NCI-H1417 (cell line): ENCODE data around the gene SLAMF1.

Experiments used
- DNase-seq, 3 experiments: peaks; one replicate each; lab custom pipeline; 2025; lab: John Stamatoyannopoulos, UW

The SLAMF1 gene

DNA sequence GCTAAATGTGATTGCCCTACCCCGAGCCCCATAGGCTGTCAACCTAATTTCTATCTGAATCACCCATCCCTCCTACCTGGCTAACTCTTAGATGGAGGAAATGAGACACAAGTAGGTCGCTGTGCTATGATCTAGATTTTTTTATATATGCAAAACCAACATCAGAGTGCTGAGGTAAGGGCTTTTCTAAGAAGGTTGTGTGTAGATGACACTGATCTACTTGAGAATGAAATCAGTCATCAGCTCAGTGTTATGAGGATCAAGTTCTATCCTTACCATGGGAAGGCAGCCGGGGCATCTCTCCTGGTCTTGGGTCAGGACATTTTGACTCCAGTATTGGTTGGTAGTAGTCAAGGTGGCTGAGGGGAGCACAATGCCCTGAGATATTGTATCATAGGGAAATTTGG is 23.6 kb downstream of the SLAMF1 start:
- no peak for DNase-seq

DNA sequence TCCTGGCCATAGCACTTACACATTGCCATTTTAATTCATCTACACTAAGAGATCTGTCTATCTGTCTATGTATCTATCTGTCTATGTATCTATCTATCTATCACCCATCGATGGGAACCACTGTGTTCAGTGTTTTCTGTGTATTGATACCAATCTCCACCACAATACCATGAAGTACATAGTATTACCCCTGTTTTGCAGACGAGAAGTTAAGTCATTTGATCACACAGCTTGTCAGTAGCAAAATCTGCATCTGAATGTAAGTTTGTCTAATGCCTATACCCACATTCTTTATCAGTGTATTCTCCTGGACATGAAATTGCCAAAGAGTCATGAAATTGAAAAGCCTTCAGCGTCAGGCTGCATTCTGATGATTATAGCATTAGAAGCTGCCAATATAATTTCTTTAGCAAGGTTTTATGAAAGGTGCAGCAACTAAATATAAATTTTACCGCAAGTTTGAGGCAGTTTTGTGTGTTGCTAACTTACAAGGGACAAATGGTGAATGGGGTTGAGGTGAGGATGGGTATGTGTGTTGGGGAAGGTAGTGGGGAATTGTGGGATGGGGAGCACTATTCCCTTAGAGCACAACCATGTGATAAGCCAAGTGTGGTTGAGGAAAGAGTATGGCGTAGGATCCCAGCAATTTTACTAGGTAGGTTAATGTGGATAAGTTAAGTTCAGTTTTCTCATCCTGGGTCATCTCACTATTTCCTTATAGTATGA is 24.2 kb downstream of the SLAMF1 start:
- no peak for DNase-seq

DNA sequence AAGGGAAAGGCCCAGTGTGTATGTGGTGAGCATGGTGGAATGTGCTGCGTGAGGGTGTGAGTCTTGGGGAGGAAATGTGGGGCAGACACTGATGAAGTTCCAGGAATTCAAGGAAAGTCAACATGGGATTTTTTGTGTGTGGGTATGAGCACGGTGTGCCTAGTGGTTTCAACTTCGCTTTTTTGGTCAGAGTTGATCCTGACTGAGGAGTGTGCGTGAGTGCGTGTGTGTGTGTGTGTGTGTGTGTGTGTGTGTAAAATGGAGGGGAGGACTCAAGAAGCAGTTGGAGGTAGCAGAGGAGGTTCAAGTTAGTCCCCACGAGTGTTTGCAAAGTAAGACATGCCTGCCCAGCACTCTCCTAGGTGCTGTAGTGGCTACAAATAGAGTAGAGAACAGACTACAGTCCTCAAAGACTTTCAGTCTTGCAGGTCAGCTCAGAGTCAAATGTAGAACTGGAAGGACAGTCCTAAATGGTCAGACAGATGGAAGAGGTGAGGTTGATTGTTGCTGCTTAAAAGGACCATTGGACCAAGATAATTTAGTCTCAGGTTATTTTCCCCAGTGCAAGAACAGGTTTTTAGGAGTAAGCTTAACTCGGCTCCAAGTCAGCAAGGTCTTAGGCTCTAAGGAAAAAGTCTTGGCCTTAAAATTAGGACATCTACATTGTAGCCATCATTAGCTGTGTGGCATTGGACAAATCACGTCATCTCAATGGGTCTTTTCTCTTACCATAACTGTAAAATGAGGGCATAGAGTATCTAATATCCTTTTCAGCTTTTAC is 25.0 kb downstream of the SLAMF1 start:
- no peak for DNase-seq

DNA sequence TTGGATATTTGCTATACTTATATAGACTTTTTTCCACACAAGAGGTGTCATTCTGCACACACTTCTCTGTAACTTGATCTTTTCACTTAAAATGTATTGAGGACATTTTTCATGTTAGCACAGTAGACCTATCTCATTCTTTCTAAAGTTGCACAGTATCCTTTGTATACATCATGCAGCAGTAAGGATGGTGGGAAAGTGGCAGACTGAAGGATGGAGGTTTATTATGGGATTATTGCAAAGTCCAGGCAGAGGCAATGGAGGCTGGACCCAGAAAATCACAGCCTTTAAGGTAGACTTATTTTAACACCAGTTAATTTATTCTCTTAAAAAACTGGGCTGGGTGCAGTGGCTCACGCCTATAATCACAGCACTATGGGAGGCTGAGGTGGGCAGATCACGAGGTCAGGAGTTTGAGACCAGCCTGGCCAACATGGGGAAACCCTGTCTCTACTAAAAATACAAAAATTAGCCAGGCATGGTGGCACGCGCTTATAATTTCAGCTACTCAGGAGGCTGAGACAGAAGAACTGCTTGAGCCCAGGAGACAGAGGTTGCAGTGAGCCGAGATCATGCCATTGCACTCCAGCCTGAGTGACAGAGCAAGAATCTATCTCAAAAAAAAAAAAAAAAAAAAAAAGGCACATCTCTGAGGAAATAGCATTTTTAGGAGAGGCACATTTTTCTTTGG is 25.8 kb downstream of the SLAMF1 start:
- DNase-seq, result no peak

DNA sequence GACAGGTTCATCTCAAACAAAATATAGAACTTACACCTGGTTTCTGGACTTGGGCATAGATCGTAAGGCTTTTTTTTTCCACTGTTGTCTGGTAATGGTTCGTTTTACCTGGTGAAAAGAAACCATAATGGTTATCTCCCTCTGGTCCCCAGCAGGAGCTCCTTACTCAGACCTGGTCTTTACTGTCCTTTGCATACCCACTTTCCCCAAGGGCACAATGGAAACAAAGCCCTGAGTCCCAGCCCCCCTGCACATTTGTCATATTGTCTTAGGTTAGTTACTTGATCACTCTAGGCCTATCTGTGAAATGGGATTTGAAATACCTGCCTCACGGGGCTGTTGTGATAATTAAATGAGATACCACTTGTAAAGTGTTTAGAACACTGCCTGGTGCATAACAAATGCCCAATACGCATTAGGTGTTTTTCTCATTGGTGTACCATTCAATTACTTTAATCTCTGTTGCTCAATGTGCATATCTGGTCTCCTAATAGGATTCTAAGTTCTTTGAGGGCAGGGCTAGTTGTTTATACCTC is 27.0 kb downstream of the SLAMF1 start:
- DNase-seq, result no peak

DNA sequence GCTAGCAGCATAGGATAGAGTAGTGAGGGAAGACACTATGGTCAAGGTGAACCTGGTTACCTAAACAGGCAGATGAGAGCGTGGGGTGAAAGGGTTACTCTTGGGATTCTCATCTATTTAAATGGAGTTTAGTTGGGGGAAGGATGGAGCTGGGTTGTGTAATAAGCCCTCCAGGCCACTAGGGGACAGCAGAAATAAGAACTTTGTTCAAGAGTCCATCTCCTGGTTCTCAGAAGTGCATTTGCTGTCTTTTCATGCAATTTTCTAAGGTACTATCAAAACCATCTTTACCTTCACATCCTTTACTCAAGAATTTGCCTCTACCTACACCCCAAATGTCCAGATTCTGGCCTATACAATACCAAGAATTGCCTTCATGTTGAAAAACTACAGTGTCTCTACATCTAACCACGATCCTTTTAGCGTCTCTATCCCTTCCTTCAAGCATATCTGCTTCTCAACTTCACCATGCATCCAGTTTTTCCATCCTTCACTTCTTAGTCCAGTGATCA is 28.0 kb downstream of the SLAMF1 start:
- DNase-seq, result peak in 1 of 3 experiments; percentile 7

DNA sequence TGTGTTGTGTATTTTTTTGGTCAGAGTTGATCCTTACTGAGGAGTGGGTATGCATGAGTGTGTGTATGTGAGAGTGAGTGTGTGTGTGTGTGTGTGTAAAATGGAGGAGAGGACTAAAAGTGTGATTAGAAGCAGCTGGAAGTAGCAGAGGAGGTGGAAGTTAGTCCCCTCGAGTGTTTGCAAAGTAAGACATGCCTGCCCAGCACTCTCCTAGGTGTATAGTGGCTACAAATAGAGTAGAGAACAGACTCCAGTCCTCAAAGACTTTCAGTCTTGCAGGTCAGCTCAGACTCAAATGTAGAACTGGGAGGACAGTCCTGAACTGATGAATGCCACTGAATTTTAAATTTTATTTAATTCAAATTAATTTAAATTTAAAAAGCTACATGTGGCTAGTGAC is 28.5 kb downstream of the SLAMF1 start:
- no peak for DNase-seq

DNA sequence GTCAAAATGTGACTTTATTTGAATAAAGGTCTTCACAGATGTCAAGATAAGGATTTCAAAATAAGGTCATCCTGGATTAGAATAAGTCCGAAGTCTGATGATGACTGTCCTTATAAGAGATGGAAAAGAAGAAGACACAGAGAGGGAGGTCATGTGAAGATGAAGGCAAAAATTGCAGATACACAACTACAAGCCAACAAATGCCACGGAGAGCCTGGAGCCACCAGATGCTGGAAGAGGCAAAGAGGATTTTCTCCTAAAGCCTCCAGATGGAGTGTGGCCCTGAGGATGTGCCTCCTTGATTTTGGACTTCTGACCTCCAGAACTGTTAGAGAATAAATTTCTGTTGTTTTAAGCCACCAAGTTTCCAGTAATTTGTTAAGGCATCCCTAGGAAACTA is 31.2 kb downstream of the SLAMF1 start:
- DNase-seq, result no peak

DNA sequence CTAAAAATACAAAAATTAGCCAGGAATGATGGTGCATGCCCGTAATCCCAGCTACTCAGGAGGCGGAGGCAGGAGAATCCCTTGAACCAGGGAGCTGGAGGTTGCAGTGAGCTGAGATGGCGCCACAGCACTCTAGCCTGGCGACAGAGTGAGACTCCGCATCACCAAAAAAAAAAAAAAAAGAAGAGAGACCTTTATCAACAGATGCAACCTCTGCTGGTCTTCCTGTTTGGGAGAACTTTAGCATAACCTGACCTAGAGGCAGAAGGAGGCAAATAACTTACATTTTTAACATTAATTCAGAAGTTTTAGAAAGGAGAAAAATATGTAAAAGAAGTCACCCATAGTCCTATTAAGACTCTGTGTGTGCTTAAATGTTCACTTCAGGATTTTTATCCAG is 32.4 kb downstream of the SLAMF1 start:
- DNase-seq, result no peak

DNA sequence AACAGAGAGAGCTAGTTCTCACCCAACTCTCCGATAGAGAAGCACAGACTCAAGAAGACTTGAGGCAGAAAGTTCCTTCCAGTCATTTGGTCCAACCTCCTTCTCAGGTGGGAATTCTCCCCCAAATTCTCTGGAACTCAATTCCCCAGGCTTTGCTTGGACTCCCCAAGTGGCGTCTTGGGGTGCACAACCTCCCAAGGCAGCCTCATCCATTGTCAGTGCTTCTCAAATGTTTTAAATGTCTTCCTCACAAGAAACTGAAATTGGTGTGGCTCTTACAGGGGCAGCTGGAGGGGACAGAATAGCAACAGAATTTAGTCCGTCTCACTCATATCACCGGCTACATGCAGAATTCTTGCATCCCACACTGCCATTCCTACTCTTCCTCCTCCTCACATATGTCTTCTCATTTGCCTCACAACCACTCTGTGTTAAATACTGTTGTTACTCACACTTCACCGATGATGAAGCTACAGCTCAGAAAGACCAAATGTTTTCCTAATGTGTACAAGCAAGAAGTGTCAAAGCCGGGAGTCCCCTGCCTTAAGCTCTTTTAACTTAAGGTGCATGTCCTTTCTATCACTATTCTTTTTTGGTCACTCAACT is 34.1 kb downstream of the SLAMF1 start:
- no peak for DNase-seq

DNA sequence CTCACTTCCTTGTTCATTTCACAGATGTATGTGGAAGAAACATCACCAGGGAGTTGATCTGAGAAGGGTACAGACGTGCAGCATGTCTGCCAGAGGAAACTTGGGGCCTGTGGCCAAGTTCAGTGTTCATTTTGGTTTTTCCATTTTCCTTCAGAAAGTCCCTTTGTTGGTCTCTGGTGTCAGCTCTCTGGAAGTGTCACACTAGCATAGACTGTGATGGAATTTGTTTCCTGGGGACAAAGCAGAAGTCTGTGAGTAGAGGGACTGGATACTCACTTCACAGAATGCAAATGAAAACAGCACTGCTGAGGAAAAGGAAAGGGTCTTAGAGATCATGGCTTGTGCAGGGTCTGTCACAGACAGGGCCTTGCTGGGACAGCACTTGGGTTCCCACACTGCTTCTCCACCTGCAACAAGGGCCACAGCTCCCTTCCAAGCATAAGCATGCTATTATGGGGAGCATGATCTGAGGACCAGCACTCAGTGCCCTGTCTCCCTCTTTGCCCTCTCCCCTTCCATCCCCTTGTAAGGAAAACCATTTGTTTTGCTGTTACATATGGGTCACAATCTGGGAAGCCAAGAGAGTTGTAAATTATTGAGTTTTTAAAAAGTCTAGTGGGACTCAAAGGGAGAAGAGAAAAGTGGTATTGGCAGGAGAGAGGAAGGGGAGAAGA is 36.1 kb downstream of the SLAMF1 start:
- no peak for DNase-seq

DNA sequence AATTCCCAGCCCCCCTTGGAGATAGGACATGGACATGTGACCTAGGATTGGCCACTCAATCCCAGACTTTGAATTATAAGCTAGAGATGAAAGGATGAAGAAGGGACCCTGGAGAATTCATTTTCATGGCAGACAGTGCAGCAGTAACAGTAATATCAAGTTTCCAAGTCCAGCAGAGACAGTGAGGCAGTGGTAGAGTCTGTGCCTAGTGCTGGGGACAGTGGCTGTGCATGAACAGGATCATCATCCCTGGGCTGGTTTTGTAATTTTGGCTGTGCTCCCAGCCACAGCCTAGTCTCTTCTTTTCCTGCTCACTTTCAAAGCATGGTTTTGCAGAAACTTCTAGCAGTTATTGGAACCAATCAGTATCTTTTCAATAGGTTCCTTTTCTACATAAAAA is 37.9 kb downstream of the SLAMF1 start:
- DNase-seq, result no peak

DNA sequence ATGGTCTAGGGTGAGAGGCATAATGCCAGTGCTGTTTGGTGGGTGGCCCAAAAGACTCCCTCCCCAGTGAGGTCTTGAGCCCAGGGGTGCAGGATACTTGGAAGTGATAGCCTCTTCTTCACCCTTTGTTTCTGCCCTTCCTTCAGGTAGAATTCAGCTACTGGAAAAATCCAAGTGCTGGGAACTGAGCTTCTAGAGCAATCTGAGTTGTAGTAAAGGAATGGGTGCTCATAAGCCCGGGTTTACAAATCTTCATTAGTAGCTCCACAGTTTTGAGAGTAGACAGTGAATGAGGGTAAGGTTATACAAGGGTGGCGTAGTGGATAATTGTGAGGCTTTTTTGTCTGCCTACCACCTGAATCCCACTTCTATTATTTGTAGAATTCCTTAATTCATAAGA is 38.3 kb downstream of the SLAMF1 start:
- no peak for DNase-seq

DNA sequence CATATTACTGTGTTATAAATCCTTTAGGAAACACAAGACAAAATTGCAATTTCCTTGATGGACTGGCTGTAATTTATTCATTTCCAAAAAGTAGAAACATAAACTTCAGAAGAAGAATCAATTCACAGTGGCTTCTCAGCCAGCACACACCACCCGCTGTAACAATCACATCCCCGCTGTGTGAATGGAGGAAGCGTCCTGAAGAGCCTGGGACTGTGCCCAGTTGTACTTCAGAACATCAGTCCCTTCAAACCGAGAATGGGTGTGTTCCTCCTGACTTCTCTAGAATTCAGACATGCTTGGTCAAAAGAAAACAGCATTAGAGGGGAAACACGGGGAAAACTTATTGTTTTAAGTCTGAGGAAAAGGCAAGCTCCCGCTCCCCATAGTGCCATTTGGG is 38.8 kb downstream of the SLAMF1 start:
- no peak for DNase-seq

DNA sequence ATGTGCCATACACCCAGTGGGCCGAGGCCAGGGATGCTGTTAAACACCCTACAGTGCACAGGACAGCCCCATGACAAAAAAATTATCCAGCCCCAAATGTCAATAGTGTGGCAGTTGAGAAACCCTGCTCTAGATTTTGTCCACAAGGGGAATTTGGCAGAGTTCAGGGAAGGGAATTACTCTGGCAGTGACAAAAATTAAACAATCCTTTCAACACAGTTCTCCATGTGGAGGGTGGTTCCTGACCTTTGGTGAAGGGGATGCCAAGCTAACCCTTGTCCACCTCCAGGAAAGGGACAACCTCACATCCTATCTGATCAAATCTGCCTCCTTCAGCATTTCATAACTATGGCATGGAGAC is 39.2 kb downstream of the SLAMF1 start:
- DNase-seq, result no peak

DNA sequence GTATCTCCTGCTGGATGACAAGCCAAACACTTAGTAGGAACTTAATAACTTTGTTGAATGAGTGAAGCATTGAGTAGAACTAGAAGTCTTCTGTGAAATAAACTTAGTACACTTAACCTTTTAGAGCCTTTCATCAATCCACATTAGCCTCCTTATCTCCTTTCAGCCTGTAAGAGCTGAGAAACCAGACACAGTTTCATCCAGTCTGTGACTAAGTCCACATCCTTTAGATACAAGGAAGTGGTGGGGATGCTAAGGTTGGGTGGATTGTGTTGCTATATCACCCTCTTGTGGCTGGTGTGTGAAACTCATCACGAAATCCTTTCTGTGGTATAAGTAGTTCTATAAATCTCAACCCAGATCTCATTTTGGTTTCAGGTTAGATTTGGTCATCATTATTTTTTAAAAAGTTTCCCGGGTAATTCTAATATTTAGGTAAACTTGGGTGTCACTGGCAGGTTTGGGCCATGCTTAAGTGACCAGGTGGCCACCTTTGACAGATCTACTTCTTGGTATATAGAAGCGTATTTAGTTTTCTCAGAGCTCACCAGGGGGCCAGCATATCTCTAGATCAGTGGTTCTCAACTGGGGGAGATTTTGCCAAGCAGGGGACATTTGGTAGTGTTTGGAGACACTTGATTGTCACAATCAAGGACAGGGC is 39.7 kb downstream of the SLAMF1 start:
- DNase-seq, result peak; percentile 20 to 81 (median 65)

DNA sequence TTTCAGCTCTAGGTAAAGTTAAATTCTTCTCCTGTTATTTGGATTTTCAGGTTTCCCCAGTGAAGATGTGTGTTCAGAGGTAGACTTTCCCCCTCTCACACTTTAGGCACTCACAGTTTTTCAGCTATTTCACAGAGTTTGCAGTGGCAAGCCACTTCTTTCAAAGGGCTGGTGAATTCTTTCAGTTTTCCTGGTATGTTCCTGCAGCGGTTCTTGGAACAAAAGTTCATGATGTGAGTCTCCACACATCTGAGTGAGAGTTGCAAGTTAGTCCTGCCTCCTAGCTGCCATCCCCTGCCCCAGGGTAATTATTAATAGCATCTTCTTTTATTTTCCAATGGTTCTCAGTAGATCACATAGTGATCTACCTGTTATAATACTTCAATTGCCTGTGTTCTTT is 40.2 kb downstream of the SLAMF1 start:
- no peak for DNase-seq

DNA sequence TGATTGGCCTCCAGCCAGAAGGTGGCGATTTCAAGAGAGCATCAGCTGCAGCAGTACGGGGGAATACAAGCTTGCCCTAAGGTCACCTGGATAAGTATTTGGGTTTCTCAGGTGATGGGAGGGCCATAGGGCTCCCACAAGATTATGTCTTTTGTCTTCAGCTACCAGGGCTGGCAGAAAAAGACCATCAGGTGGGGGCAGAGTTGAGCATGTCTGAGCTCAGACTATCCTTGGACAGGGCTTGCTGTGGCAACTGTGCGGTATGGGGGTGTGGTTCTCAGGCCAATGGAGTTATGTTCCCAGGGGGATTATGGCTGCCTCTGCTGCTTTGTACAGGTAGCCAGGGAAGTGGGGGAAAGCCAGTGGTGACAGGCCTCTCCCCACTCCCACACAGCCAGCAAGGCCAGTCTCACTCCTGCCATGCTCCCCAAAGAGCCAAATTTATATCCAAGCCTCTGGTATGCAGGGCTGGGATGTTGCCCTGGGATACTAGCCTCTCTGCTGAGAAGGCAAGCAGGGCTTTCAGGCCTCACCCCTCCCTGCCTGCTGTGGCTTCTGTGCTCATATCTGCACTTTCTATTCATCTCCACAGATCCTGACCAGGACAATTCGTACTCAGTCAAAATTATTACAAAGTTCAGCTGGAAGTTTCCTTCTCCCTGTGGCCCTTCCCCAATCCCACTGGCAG is 40.9 kb downstream of the SLAMF1 start:
- DNase-seq, result no peak

DNA sequence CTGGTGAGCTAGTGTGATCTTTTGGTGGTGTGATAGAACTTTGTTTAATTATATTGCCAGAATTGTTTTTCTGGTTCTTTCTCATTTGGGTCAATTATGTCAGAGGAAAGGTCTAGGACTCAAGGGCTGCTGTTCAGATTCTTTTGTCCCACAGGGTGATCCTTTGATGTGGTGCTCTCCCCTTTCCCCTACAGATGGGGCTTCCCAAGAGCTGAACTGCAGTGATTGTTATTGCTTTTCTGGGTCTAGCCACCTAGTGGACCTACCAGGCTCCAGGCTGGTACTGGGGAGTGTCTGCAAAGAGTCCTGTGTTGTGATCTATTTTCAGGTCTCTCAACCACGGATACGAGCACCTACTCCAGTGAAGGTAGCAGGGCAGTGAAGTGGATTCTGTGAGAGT is 41.6 kb downstream of the SLAMF1 start:
- no peak for DNase-seq

DNA sequence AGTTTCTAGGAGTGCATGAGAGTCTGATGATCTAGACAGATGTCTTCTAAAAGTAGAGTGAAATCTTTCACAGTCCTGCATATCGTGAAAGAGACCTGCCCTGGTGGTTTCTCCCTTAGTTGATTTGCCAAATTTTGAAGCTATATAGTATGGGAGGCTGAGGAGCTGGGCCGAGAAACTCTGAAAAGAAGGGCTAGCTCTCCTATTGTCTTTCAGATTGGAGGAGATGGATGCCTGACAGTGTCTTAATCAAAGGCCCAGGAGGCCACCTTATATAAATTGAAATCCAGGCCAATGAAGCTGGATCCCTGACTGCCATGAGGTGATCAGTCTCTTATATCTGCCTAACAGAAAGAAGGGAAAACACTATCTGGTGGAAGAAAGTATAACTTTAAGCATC is 49.1 kb downstream of the SLAMF1 start:
- DNase-seq, result no peak

DNA sequence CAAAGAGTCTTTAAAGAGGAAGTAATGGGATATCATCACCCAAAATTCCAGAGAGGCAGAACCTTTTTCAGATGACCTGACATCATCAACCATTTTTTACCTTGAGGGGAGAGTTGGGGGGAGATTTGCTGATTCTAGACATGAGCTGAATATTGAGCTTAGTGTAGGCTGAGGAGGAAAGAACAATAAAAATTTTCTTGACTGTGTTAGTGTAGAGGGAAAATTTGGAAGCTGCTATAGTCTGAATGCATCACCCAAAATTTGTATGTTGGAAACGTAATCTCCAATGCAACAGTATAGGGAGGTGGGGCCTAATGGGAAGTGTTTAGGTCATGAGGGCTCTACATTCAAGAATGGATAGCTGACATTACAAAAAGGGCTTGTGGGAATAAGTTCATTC is 49.8 kb downstream of the SLAMF1 start:
- no peak for DNase-seq
